GM18498 (cell line): ENCODE data around the gene SEPTIN8.

Source experiments
- ATAC-seq: cut with Tn5 transposase; IDR thresholded peaks from one replicate; pipeline ENCODE4 v1.9.1; 2021; ENCODE audit warnings: mild to moderate bottlenecking, moderate library complexity; ENCODE audit not compliant: unreplicated experiment

The SEPTIN8 gene

DNA sequence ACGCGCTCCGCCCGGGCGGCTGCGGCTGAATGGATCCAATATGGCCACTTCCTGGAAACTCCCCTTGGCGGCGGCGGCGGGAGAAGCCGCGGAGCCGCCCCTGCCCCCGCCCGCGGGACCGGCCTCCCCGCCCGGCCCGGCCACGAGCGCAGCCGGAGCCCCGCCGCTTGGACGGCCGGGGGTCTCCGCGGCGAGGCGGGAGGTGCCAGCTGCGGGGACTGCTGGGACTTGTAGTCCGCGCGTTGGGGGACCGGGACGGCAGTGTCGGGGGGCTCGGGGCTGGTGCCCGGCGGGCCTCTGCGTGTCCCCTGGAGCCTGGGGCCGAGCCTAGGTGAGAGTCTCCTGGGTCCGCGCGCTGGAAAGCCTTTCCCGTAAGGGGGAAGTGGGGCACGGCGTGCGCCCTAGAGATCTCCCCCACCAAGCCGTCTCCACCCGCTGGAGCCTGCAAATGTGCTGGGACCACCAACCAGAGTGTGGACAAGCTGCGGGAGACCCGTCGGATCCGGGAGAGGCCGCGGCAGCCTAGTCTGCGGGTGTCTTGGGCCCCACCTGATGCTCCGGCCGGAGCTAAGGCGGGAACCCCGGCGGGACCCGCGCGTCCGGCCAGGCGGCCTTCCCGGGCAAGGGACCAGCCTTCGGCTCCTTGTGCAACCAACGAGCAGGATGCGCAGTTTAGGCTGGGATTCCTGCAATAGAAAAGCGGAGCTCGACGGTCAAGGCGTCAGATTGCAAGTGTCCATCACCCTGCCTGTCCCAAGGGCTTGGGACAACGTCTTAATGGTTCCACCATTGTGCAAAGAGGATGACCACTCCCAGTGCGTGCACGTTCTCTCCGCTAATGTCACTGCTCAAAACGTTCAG, at the start of gene SEPTIN8:
TSS of gene SEPTIN8 (minus strand) at position 31 of the 861 bp plus-strand sequence. CDS start 102 bp downstream, outside the sequence.
- peak; percentile 71 for ATAC-seq

DNA sequence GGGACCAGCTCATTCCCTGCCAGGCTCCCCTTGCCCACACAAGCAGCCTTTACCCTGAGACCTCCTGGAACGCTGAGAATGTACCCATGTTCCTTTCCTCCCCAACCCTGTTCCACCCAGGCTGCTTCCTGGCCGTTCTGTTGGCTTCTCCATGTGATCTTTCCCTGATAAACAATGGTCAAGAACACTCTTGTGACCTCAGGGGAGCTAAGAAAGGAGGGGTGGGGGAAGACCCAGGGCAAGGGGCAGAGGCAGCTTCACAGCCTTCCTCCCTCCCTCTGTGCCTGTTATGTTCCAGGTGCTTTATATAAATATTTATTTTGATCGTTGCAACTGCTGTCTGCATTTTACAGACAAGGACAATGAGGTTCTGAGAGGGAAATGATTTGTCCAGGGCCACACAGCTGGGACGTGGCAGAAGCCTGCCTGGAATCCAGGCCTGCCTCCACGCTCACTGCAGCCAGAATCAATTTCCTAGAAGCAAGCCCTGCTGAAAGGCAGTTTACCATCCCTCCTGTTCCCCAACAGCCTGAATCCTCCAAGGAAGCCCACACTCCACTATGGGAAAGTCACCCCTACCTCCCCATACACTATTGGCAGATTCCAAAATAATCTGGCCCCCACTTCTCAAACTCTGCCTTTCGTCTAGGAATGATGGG, 49.5 kb upstream of the SEPTIN8 start:
- ATAC-seq, result no peak

DNA sequence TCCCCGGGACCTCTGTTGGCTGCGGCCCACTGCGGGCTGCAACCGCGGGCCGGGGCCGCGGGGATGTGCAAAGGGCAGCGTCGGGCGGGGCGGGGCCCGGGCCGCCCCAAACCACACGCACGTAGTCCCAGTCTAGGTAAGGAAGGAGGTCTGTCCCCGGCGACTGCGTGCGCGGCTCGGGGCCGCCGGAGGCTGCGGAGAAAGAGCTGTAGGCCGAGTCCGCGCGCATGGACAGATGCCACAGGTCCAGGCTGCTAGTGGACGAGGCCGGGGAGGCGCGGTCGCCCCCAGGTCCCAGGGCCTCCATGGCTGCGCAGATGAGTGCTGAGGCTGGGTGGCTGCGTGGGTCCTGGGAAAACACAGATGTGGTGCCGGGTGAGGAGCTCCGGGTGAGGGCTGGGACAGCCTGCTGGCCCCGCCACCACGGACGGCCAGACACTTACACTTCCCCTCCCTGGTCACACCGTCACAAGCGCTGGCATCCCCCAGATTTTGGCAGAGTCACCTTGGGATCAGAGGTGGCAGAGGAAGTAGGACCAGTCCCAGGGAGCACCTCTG, 48.9 kb upstream of the SEPTIN8 start:
- no peak for ATAC-seq

GRCh38 chr5:132825033-132825833, 48.2 kb upstream of the SEPTIN8 start:
- no peak for ATAC-seq

GRCh38 chr5:132824426-132824825, 47.4 kb upstream of the SEPTIN8 start:
- ATAC-seq, result no peak

- ATAC-seq, result no peak
These were observed 46.5 kb upstream of the SEPTIN8 start for GRCh38 chr5:132823481-132824050.

DNA sequence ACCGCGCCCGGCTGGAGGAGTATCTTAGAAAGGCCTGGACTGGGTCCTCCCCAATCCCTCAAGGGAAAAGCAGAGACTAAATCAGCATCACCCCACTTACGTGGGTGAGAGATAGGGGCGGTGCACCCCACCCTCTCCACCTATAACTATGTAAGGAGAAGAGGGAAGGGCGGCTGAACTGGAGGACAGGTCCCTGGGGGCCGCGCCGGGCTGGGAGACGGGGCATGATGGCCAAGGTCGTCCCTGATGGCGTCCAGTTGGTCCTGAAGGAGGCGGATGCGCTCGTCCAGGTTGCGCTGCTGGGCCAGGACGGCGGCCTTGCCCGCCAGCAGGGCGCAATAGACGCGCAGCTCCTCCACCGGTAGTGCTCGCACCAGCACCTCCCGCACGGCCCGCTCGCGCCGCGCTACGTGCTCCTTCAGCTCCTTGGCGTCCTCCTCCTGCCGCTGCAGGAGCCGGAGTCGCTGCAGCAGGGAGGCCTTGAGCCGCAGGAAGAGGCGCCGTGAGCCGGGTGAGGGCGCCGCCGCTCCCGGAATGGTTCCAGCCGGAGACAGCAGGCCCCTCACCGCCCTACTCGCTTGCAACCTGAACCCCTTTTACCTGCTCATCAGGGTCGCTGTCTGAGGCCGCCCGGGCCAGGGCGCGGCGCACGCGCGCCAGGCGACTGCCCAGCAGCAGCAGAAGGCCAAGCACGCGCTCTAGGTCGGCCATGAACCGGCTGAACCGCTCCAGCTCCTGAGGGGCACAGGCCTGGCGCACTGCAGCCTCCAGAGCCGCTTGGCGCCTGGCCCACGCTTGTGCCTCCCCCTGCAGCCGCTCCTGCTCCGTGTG, 45.8 kb upstream of the SEPTIN8 start:
- ATAC-seq, result no peak

GRCh38 chr5:132821791-132822190, 44.8 kb upstream of the SEPTIN8 start:
- ATAC-seq, result no peak

- ATAC-seq, result no peak
These were observed 44.3 kb upstream of the SEPTIN8 start for GRCh38 chr5:132821350-132821749.

DNA sequence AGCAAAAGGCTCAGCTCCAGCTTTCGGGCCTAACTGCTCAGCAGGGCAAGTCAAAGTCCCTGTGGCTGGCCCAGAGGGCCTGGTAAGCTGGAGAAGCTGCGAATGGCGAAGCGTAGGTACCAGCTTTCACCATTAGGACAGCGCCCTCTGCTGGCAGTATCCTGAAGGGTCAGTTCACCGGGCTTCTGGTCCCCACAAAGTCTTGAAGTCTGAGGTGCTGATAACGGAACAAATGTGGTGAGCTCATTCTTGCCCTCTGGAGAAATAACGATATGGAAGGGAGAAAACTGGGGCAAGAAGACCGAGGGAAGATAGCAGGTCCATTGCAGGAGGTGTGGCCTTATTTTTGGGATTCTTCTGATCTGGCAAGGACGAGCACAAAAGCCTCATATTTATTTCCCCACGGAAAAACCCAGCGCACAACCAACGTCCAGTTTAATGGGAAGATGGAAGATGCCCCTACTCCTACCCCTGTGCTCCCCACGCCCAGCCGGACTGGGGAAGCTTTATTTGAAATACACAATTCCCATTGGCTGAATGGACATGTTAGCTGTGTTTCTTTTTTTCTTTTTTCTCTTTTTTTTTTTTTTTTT, 43.2 kb upstream of the SEPTIN8 start:
- ATAC-seq, result peak; percentile 82

- ATAC-seq, result no peak
These were observed 42.4 kb upstream of the SEPTIN8 start for GRCh38 chr5:132819468-132819867.

DNA sequence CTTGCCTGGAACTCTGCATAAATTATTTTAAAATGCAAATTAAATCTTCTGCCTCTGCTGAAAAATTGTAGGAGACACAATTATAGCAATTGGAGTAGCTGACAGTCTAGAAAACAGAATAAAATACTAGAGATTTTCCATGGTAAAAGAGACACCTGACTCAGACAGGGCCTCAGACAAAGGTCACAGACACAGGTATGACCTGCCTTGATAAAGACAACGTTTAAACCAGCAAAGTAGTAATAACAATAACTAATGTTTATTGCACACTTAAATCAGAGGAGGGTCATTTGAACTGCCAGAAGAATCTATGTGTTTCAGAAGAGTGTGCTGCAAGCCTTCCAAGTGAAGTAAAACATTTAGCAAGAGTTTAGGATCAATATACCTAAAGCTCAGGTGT, 40.0 kb upstream of the SEPTIN8 start:
- no peak for ATAC-seq

DNA sequence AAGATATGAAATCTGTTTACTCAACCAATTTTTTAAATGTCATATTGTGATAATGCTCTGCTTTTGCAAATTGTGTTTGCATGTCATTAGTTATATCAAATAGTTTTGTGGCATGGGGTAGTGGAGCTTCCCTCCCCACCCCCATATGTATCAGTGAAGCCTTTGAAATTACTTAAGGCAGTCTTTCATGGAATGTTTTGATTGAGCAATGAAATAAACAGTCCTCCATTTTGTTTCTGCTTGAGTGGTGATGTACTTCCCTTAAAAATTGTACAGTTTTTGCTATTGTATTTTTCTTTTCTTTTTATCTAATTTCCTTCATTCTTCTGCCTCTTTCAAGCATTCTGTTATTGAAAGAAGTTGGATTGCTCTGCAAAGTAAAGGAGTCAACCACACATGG, 39.5 kb upstream of the SEPTIN8 start:
- no peak for ATAC-seq

GRCh38 chr5:132816083-132816482, 39.0 kb upstream of the SEPTIN8 start:
- ATAC-seq, result no peak

DNA sequence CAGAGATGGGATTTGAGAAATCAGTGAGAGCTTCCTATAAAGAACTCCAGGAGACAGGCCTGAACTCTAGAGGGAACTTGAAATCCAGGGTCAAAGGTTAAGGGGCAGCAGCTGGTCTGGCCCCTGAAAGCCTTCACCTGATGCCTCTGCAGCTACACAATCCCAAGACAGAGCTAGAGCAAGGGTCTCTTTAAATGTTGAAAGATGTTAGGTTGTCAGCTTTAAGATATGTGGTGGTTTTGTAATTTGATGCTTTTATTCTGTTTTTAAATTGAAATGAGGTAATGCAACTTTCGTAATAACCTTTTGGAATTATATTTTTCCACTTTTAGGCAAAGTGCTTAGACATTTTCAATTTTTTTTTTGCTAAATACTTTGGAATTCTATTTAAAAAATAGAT, 38.4 kb upstream of the SEPTIN8 start:
- ATAC-seq, result no peak

DNA sequence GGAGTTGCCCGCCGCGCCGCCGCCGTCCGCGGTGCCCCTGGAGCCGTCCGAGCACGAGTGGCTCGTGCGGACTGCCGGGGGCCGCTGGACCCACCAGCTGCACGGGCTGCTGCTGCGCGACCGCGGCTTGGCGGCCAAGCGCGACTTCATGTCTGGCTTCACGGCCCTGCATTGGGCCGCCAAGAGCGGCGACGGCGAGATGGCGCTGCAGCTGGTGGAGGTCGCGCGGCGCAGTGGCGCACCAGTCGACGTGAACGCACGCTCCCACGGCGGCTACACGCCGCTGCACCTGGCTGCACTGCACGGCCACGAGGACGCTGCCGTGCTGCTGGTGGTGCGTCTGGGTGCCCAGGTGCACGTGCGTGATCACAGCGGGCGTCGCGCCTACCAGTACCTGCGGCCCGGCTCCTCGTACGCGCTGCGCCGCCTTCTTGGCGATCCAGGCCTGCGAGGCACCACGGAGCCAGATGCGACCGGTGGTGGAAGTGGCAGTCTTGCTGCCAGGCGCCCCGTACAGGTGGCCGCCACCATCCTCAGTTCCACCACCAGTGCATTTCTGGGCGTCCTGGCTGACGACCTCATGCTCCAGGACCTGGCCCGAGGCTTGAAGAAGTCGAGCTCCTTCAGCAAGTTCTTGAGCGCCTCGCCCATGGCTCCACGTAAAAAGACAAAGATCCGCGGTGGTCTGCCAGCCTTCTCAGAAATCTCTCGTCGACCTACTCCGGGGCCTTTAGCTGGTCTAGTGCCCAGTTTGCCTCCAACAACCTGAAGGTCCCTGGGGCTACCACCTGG, 37.7 kb upstream of the SEPTIN8 start:
- no peak for ATAC-seq

GRCh38 chr5:132813599-132814502, 36.8 kb upstream of the SEPTIN8 start:
- no peak for ATAC-seq
